Lower leg skin (tissue), 3 donors: ENCODE results near the gene GOLGA8S.

Experiments used
- CTCF ChIP-seq, 3 donors: fragments of 450-650 bp; IDR thresholded peaks; one replicate each; pipeline ENCODE4 v1.5.1; 2016; ENCODE audit warnings: antibody characterized with exemption in 3 of 3, mild to moderate bottlenecking in 3 of 3, moderate library complexity in 2 of 3
- POLR2A ChIP-seq, 2 donors: fragments of 450-650 bp; IDR thresholded peaks; one replicate each; pipeline ENCODE4 v1.6.1; 2016 to 2017; ENCODE audit warnings: antibody characterized with exemption in 2 of 2, mild to moderate bottlenecking in 1 of 2, moderate library complexity in 1 of 2

GRCh38 chr15:23402544-23402943, 48.0 kb downstream of the GOLGA8S start:
- TF ChIP-seq CTCF (IDR thresholded peaks at IDR 0.05) (no peak), POLR2A (IDR thresholded peaks at IDR 0.05) (no peak)
